ENCODE measurements around the gene ATXN2L.

Gene ATXN2L

DNA sequence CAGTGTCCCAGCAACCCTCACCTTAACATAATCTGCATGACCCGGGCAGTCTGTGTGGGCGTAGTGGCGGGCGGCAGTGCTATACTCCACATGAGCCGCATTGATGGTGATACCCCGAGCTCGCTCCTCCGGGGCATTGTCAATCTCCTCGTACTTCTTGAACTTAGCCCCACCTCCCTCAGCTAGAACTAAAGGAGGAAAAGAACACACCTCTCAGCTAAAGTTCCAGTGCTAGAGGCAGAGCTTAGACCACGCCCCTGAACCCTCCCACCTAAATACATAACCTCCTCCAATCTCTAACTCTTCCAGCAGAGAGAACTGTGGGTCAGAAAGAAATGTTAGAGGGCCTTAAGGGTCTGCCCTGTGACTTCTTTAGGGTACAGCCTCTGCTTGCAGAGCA is 22.5 kb downstream of the ATXN2L start:
- ChIA-PET POLR2A (ENCODE audit: low non-redundant PET) (no interaction called here), CTCF (interaction anchor here (1.1 kb wide), 1 partner anchor 15 kb away, joined by 3 read pairs; no protein-coding TSS in a partner anchor)
- no peak for TF ChIP-seq CTCF (conservative IDR thresholded peaks at IDR 0.05; ENCODE audit: low read depth)
- no peak for DNase-seq (ENCODE audit: low spot score)
- peak overlapping the region; percentile 80 for H3K27ac ChIP-seq

DNA sequence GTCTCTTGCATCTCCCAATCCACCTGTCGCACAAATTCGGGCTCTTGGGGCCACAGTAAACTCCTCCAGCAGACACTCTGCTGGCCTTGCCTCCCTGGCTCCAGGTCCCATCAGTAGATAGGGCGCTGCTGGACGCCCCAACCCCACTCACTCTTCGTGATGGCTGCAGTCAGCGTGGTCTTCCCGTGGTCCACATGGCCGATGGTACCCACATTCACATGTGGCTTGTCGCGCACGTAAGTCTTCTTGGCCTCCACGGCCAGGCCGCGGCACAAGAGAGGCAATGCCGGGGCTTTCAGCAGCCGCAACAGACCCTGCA is 22.9 kb downstream of the ATXN2L start:
- ChIA-PET CTCF (interaction anchor here (0.5 to 1.8 kb wide), 5 partner anchors 9 to 1003 kb away, joined by 3 to 11 read pairs (median 3); no protein-coding TSS in a partner anchor), POLR2A (ENCODE audit: low non-redundant PET) (no interaction called here)
- no peak for TF ChIP-seq CTCF (conservative IDR thresholded peaks at IDR 0.05; ENCODE audit: low read depth)
- DNase-seq (ENCODE audit: low spot score): no peak
- peak overlapping the region; percentile 80 for H3K27ac ChIP-seq

GRCh38 chr16:28846080-28846932 is 23.5 kb downstream of the ATXN2L start, which contains the start of gene TUFM:
Gene TUFM, minus strand, starts transcription at chr16:28846348. Its CDS starts 79 bp downstream, at chr16:28846269.
- DNase-seq (ENCODE audit: low spot score): peak; percentile 96
- H3K27ac ChIP-seq: peak within 1 kb of the TSS; percentile 80
- POLR2A ChIA-PET (ENCODE audit: low non-redundant PET): interaction anchor here (0.6 to 1.0 kb wide), 3 partner anchors 17 to 96 kb away, joined by 3 to 13 read pairs (median 3); partner anchors contain the start of gene SH2B1
- CTCF ChIA-PET: interaction anchor here (0.5 to 1.8 kb wide), 5 partner anchors 10 to 1003 kb away, joined by 3 to 11 read pairs (median 3); no protein-coding TSS in a partner anchor
- TF ChIP-seq CTCF (conservative IDR thresholded peaks at IDR 0.05; ENCODE audit: low read depth): peak; percentile 84

DNA sequence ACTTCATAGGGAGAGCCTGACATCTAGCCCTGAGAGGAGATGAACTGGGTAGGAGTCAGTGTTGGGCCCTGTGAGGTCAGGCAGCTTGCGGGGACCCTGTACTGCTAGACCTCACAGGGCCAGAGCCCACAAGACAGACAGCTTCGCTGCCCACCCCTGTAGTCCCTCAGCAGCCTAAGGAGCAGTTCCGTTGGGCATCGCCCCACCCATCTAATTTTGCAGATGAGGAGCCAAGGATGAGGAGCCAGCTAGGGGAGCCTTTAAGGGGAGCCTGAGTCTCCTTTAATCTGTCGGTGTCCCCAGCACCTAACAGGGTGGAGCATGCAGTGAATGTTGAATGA is 24.1 kb downstream of the ATXN2L start:
- H3K27ac ChIP-seq: peak overlapping the region; percentile 80
- TF ChIP-seq CTCF (conservative IDR thresholded peaks at IDR 0.05; ENCODE audit: low read depth): no peak
- CTCF ChIA-PET: interaction anchor here (0.7 to 1.8 kb wide), 2 partner anchors 98 to 131 kb away, joined by 5 to 11 read pairs; no protein-coding TSS in a partner anchor
- no peak for DNase-seq (ENCODE audit: low spot score)
- POLR2A ChIA-PET (ENCODE audit: low non-redundant PET): interaction anchor here (0.7 to 1.0 kb wide), 2 partner anchors 16 to 173 kb away, joined by 5 to 13 read pairs; partner anchors contain the start of gene SH2B1

- CTCF ChIA-PET: interaction anchor here (0.9 kb wide), 1 partner anchor 15 kb away, joined by 3 read pairs; no protein-coding TSS in a partner anchor
- TF ChIP-seq CTCF (conservative IDR thresholded peaks at IDR 0.05; ENCODE audit: low read depth): no peak
Measured at GRCh38 chr16:28858421-28858820, 35.6 kb downstream of the ATXN2L start.

GRCh38 chr16:28859326-28859725 is 36.5 kb downstream of the ATXN2L start:
- ChIA-PET CTCF (interaction anchor here (0.9 kb wide), 1 partner anchor 14 kb away, joined by 3 read pairs; no protein-coding TSS in a partner anchor), POLR2A (ENCODE audit: low non-redundant PET) (no interaction called here)
- DNase-seq (ENCODE audit: low spot score): no peak
- peak overlapping the region; percentile 88 for H3K27ac ChIP-seq
- TF ChIP-seq CTCF (conservative IDR thresholded peaks at IDR 0.05; ENCODE audit: low read depth): no peak

More at GRCh38 chr16:28858421-28858820, 35.6 kb downstream of the ATXN2L start:
- POLR2A ChIA-PET (ENCODE audit: low non-redundant PET): no interaction called here
- no peak for DNase-seq (ENCODE audit: low spot score)
- peak overlapping the region; percentile 88 for H3K27ac ChIP-seq

Measured in RWPE1 (cell line).